Measurements from ENCODE around the gene CBARP. TPM values are rescaled to one million over a fixed set of nuclear protein-coding genes. Genes with fewer than 3 reads are reported as not detected.

The CBARP gene
- total RNA-seq, 6 experiments from 2014 or later = 0.15 to 0.62 (median 0.31) TPM

- H3K4me1 ChIP-seq = no peaks in the 10 kb centered on the region
Measured at GRCh38 chr19:1226227-1226518, 11.6 kb downstream of the CBARP start.

GRCh38 chr19:1225440-1226226, 12.2 kb downstream of the CBARP start:
- DNase-seq (no peak), ATAC-seq (no peak)
- no peaks in the 10 kb centered on the region for H3K4me1 ChIP-seq
- H3K9me3 ChIP-seq = no peaks in the 10 kb centered on the region
- no peaks in the 10 kb centered on the region for H3K27me3 ChIP-seq
- H3K4me3 ChIP-seq = no peak overlapping the region
- no peak overlapping the region for H3K27ac ChIP-seq
- WGBS (ENCODE audit: insufficient coverage, low coverage, low lambda C conversion rate, missing lambda C conversion rate) = 73% methylated on average over 2 of the region's 29 CpGs
- H3K36me3 ChIP-seq = peaks cover 0 to 35% (median 12%) of the 10 kb centered on the region in 4 donors
- no peak for TF ChIP-seq POLR2A (IDR thresholded peaks at IDR 0.05)
- no peak for TF ChIP-seq CTCF (IDR thresholded peaks at IDR 0.05)
- intact Hi-C loops (cut with DNase I) = no loop called here

More at GRCh38 chr19:1226227-1226518, 11.6 kb downstream of the CBARP start:
- H3K36me3 ChIP-seq = peaks cover 0 to 30% (median 12%) of the 10 kb centered on the region in 4 donors
- no peak overlapping the region for H3K4me3 ChIP-seq
- no peak overlapping the region for H3K27ac ChIP-seq
- intact Hi-C loops (cut with DNase I) = no loop called here
- H3K27me3 ChIP-seq = no peaks in the 10 kb centered on the region
- ATAC-seq = no peak
- 90% methylated on average over 2 of the region's 11 CpGs for WGBS (ENCODE audit: insufficient coverage, low coverage, low lambda C conversion rate, missing lambda C conversion rate)
- no peak for DNase-seq
- no peaks in the 10 kb centered on the region for H3K9me3 ChIP-seq
- no peak for TF ChIP-seq POLR2A (IDR thresholded peaks at IDR 0.05)
- TF ChIP-seq CTCF (IDR thresholded peaks at IDR 0.05) = no peak

GRCh38 chr19:1224847-1225246, 13.0 kb downstream of the CBARP start:
- intact Hi-C loops (cut with DNase I) = no loop called here
- H3K27me3 ChIP-seq = no peaks in the 10 kb centered on the region
- no peak for DNase-seq
- H3K4me1 ChIP-seq = no peaks in the 10 kb centered on the region
- ATAC-seq = no peak
- no peaks in the 10 kb centered on the region for H3K9me3 ChIP-seq
- peaks cover 0 to 41% (median 12%) of the 10 kb centered on the region in 4 donors for H3K36me3 ChIP-seq
- H3K27ac ChIP-seq = no peak overlapping the region
- no CpG with 5 or more reads among the region's 16 CpGs for WGBS (ENCODE audit: insufficient coverage, low coverage, low lambda C conversion rate, missing lambda C conversion rate)
- TF ChIP-seq POLR2A (IDR thresholded peaks at IDR 0.05) (no peak), CTCF (IDR thresholded peaks at IDR 0.05) (no peak)
- no peak overlapping the region for H3K4me3 ChIP-seq

GRCh38 chr19:1224047-1224825, 13.6 kb downstream of the CBARP start:
- intact Hi-C loops (cut with DNase I) = no loop called here
- WGBS (ENCODE audit: insufficient coverage, low coverage, low lambda C conversion rate, missing lambda C conversion rate) = 100% methylated on average over 1 of the region's 16 CpGs
- DNase-seq = no peak
- no peaks in the 10 kb centered on the region for H3K4me1 ChIP-seq
- no peak overlapping the region for H3K4me3 ChIP-seq
- H3K9me3 ChIP-seq = no peaks in the 10 kb centered on the region
- ATAC-seq = no peak
- H3K27me3 ChIP-seq = no peaks in the 10 kb centered on the region
- no peak for TF ChIP-seq CTCF (IDR thresholded peaks at IDR 0.05)
- TF ChIP-seq POLR2A (IDR thresholded peaks at IDR 0.05) = no peak
- peaks cover 0 to 41% (median 12%) of the 10 kb centered on the region in 4 donors for H3K36me3 ChIP-seq
- no peak overlapping the region for H3K27ac ChIP-seq

Measured in right lobe of liver (tissue), 6 donors.